Type B pancreatic cell (in vitro differentiated cells): Measurements from ENCODE around the gene AGO3. TPM values are rescaled to one million over a fixed set of nuclear protein-coding genes. Genes with fewer than 3 reads are reported as not detected.
"Not testable (repeated sequence)": the region's sequence is repeated elsewhere in the genome, so short reads cannot be mapped to it uniquely, and the experiment has no call there.

Source experiments
- DNase-seq: peaks from one replicate; pipeline ENCODE4 v3.0.0; 2021; ENCODE audit warnings: mixed read lengths; ENCODE audit not compliant: unreplicated experiment; ENCODE audit errors: extremely low spot score
- H3K27ac Mint-ChIP-seq: 2 replicates; pipeline ENCODE4 v1.8.0; 2021; ENCODE audit warnings: mild to moderate bottlenecking, mixed read lengths
- H3K27me3 Mint-ChIP-seq: 2 replicates; pipeline ENCODE4 v1.8.0; 2021; ENCODE audit warnings: mixed read lengths
- H3K36me3 Mint-ChIP-seq: 2 replicates; pipeline ENCODE4 v1.8.0; 2021; ENCODE audit warnings: mixed read lengths
- H3K4me1 Mint-ChIP-seq: one replicate; pipeline ENCODE4 v1.8.0; 2021; ENCODE audit warnings: mixed read lengths; ENCODE audit not compliant: unreplicated experiment
- H3K4me3 Mint-ChIP-seq: 2 replicates; pipeline ENCODE4 v1.8.0; 2021; ENCODE audit warnings: mild to moderate bottlenecking, mixed read lengths
- H3K9me3 Mint-ChIP-seq: 2 replicates; pipeline ENCODE4 v1.8.0; 2021; ENCODE audit warnings: mixed read lengths
- CTCF ChIP-seq: fragments of 200-600 bp; sonication (generic); conservative IDR thresholded peaks from 2 replicates; pipeline ENCODE4 v1.5.0; 2021; ENCODE audit warnings: antibody characterized with exemption, mild to moderate bottlenecking
- total RNA-seq: library from RNA; stranded (reverse); gene quantifications from 2 replicates; pipeline ENCODE4 v1.2.1, GENCODE V29; 2021; ENCODE audit warnings: low replicate concordance

AGO3 gene
- total RNA-seq, 1 donor from 2014 or later, result 30.6 TPM

GRCh38 chr1:35884934-35885333 is 46.0 kb upstream of the AGO3 start:
- Mint-ChIP-seq H3K27me3 (peaks cover 3% of the 10 kb centered on the region), H3K36me3 (peaks cover 9% of the 10 kb centered on the region), H3K4me3 (peak overlapping the region; percentile 72), H3K4me1 (peaks cover 35% of the 10 kb centered on the region), H3K27ac (no peak overlapping the region), H3K9me3 (no peaks in the 10 kb centered on the region)
- no peak for TF ChIP-seq CTCF
- DNase-seq, result no peak

- no peak for DNase-seq
- H3K27me3 Mint-ChIP-seq, result peaks cover under 1% of the 10 kb centered on the region
- H3K36me3 Mint-ChIP-seq, result peaks cover 13% of the 10 kb centered on the region
- no peaks in the 10 kb centered on the region for H3K9me3 Mint-ChIP-seq
- peak overlapping the region; percentile 44 for H3K27ac Mint-ChIP-seq
- no peak for TF ChIP-seq CTCF
- peak overlapping the region; percentile 70 for H3K4me3 Mint-ChIP-seq
- H3K4me1 Mint-ChIP-seq, result peaks cover 35% of the 10 kb centered on the region
These were observed 44.8 kb upstream of the AGO3 start for GRCh38 chr1:35885961-35886558.

GRCh38 chr1:35886577-35887431 is 44.1 kb upstream of the AGO3 start:
- Mint-ChIP-seq H3K4me3 (peak overlapping the region; percentile 70), H3K27me3 (no peaks in the 10 kb centered on the region), H3K36me3 (peaks cover 14% of the 10 kb centered on the region), H3K4me1 (peaks cover 35% of the 10 kb centered on the region), H3K27ac (peak overlapping the region; percentile 44), H3K9me3 (no peaks in the 10 kb centered on the region)
- TF ChIP-seq CTCF, result no peak
- DNase-seq, result no peak

- Mint-ChIP-seq H3K4me3 (peak overlapping the region; percentile 22), H3K27ac (no peak overlapping the region), H3K36me3 (peaks cover 14% of the 10 kb centered on the region), H3K9me3 (no peaks in the 10 kb centered on the region), H3K27me3 (no peaks in the 10 kb centered on the region), H3K4me1 (peaks cover 35% of the 10 kb centered on the region)
- no peak for DNase-seq
- no peak for TF ChIP-seq CTCF
These were observed 43.4 kb upstream of the AGO3 start for GRCh38 chr1:35887508-35887907.

- Mint-ChIP-seq H3K27ac (no peak overlapping the region), H3K4me1 (peaks cover 35% of the 10 kb centered on the region), H3K27me3 (no peaks in the 10 kb centered on the region), H3K9me3 (no peaks in the 10 kb centered on the region), H3K36me3 (peaks cover 14% of the 10 kb centered on the region), H3K4me3 (no peak overlapping the region)
- no peak for DNase-seq
- no peak for TF ChIP-seq CTCF
These were observed 42.6 kb upstream of the AGO3 start for GRCh38 chr1:35888255-35888654.

- Mint-ChIP-seq H3K36me3 (peaks cover 16% of the 10 kb centered on the region), H3K4me1 (peaks cover 35% of the 10 kb centered on the region)
- not testable (repeated sequence) for H3K9me3 Mint-ChIP-seq, H3K4me3 Mint-ChIP-seq, H3K27me3 Mint-ChIP-seq, DNase-seq, H3K27ac Mint-ChIP-seq
These were observed 41.9 kb upstream of the AGO3 start for GRCh38 chr1:35888981-35889380.
